HepG2 (cell line): ENCODE data around the gene EIF4G3.

Source experiments
- KAT7 ChIP-seq: IDR thresholded peaks from 2 replicates; pipeline ENCODE4 v1.6.1; 2018; ENCODE audit warnings: borderline replicate concordance, missing compliant biosample characterization
- POLR2A ChIP-seq, 2 experiments: IDR thresholded peaks; 2 replicates each; pipeline ENCODE4 v1.6.1; 2011; ENCODE audit warnings: low read depth in 2 of 2, low read length in 2 of 2, mild to moderate bottlenecking in 1 of 2, moderate library complexity in 1 of 2; ENCODE audit not compliant: insufficient read depth in 1 of 2
- RFX5 ChIP-seq: IDR thresholded peaks from 2 replicates; pipeline ENCODE4 v1.6.1; 2011; ENCODE audit warnings: low read depth, low read length, improper control_type of control experiment
- SP2 ChIP-seq: sonication (generic); formaldehyde crosslinking; IDR thresholded peaks from 2 replicates; pipeline ENCODE4 v1.5.1; 2020; ENCODE audit warnings: mild to moderate bottlenecking, missing genetic modification reagents
- STAG1 ChIP-seq: sonication (generic); formaldehyde crosslinking; IDR thresholded peaks from 2 replicates; pipeline ENCODE4 v1.4.0; 2020; ENCODE audit warnings: missing genetic modification reagents
- TBL1XR1 ChIP-seq: fragments of 150-350 bp; IDR thresholded peaks from 2 replicates; pipeline ENCODE4 v1.6.1; 2014; ENCODE audit warnings: borderline replicate concordance, low read length; ENCODE audit not compliant: partially characterized antibody
- ZNF264 ChIP-seq: sonication (generic); formaldehyde crosslinking; IDR thresholded peaks from 2 replicates; pipeline ENCODE4 v1.4.0; 2020; ENCODE audit warnings: missing genetic modification reagents
- ZZZ3 ChIP-seq: sonication (generic); formaldehyde crosslinking; IDR thresholded peaks from 2 replicates; pipeline ENCODE4 v1.4.0; 2020; ENCODE audit warnings: missing genetic modification reagents, mild to moderate bottlenecking, borderline replicate concordance
- TF ChIP-seq, protein P1 (sequence below): sonication (generic); formaldehyde crosslinking; IDR thresholded peaks from 2 replicates; pipeline ENCODE4 v1.5.0; 2020; ENCODE audit warnings: mild to moderate bottlenecking, missing genetic modification reagents, moderate library complexity
- TF ChIP-seq, protein P2 (sequence below): sonication (generic); formaldehyde crosslinking; IDR thresholded peaks from 2 replicates; pipeline ENCODE4 v1.4.0; 2020; ENCODE audit warnings: missing genetic modification reagents, mild to moderate bottlenecking, borderline replicate concordance

DNA sequence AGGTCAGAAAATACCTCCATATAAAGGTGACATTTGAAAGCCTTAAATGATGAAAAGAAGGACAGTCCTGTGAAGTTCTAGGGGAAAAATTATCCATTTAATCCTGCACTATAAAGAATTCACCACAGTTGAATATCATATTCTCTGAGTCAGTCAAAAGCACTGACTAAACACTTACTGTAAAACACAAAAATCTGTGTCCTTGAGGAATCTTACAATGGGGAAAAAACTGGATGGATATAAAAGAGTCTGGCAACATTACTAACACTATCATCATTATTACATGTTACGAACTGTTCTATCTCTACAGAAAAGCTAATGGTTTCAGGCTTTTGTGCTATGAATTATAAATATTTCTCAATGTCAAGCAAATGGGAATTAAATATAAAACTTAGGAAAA is 347.2 kb downstream of the EIF4G3 start:
- TF ChIP-seq TBL1XR1 (no peak), ZZZ3 (CRISPR knock-in tag) (no peak), RFX5 (no peak), SP2 (CRISPR knock-in tag) (no peak), POLR2A (IDR thresholded peaks at IDR 0.05; ENCODE audit: insufficient read depth in 1 of 2, low read depth in 2 of 2, low read length in 2 of 2) (no peak), KAT7 (CRISPR knock-in tag) (no peak), ZNF264 (no peak), STAG1 (CRISPR knock-in tag) (no peak)
- TF ChIP-seq, protein P1, sequence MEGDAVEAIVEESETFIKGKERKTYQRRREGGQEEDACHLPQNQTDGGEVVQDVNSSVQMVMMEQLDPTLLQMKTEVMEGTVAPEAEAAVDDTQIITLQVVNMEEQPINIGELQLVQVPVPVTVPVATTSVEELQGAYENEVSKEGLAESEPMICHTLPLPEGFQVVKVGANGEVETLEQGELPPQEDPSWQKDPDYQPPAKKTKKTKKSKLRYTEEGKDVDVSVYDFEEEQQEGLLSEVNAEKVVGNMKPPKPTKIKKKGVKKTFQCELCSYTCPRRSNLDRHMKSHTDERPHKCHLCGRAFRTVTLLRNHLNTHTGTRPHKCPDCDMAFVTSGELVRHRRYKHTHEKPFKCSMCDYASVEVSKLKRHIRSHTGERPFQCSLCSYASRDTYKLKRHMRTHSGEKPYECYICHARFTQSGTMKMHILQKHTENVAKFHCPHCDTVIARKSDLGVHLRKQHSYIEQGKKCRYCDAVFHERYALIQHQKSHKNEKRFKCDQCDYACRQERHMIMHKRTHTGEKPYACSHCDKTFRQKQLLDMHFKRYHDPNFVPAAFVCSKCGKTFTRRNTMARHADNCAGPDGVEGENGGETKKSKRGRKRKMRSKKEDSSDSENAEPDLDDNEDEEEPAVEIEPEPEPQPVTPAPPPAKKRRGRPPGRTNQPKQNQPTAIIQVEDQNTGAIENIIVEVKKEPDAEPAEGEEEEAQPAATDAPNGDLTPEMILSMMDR (CRISPR knock-in tag), result no peak
- TF ChIP-seq, protein P2, sequence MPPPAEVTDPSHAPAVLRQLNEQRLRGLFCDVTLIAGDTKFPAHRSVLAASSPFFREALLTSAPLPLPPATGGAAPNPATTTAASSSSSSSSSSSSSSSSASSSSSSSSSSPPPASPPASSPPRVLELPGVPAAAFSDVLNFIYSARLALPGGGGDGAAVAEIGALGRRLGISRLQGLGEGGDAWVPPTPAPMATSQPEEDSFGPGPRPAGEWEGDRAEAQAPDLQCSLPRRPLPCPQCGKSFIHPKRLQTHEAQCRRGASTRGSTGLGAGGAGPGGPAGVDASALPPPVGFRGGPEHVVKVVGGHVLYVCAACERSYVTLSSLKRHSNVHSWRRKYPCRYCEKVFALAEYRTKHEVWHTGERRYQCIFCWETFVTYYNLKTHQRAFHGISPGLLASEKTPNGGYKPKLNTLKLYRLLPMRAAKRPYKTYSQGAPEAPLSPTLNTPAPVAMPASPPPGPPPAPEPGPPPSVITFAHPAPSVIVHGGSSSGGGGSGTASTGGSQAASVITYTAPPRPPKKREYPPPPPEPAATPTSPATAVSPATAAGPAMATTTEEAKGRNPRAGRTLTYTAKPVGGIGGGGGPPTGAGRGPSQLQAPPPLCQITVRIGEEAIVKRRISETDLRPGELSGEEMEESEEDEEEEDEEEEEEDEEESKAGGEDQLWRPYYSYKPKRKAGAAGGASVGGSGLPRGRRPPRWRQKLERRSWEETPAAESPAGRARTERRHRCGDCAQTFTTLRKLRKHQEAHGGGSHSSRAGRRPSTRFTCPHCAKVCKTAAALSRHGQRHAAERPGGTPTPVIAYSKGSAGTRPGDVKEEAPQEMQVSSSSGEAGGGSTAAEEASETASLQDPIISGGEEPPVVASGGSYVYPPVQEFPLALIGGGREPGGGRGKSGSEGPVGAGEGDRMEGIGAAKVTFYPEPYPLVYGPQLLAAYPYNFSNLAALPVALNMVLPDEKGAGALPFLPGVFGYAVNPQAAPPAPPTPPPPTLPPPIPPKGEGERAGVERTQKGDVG (CRISPR knock-in tag), result no peak
